ENCODE data around the gene MYLIP.

DNA sequence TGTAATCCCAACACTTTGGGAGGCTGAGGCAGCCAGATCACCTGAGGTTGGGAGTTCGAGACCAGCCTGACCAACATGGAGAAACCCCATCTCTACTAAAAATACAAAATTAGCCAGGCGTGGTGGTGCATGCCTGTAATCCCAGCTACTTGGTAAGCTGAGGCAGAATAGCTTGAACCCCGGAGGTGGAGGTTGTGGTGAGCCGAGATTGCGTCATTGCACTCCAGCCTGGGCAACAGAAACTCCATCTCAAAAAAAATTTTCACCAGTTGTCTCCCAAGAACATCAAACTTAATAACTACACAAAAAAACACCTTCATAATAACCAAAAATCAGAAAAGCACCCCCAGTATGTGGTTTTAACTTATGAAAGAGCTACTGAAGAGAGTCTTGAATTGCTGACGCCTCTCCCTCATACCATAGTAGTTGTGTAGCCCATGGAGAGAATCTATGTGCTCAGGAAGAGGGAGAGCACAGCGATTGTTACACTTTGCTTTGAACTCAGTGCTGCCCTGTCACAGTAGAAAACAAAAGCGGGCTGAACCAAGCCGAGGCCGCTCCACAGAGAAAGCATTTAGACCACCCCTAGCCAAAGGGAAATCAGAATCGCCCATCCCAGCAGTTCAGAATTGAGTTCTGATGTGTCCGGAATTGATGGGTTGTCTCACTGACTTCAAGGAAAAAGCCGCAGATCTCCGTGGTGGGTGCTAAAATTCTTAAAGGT is 67.5 kb downstream of the MYLIP start:
- TF ChIP-seq, protein P1, sequence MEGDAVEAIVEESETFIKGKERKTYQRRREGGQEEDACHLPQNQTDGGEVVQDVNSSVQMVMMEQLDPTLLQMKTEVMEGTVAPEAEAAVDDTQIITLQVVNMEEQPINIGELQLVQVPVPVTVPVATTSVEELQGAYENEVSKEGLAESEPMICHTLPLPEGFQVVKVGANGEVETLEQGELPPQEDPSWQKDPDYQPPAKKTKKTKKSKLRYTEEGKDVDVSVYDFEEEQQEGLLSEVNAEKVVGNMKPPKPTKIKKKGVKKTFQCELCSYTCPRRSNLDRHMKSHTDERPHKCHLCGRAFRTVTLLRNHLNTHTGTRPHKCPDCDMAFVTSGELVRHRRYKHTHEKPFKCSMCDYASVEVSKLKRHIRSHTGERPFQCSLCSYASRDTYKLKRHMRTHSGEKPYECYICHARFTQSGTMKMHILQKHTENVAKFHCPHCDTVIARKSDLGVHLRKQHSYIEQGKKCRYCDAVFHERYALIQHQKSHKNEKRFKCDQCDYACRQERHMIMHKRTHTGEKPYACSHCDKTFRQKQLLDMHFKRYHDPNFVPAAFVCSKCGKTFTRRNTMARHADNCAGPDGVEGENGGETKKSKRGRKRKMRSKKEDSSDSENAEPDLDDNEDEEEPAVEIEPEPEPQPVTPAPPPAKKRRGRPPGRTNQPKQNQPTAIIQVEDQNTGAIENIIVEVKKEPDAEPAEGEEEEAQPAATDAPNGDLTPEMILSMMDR (IDR thresholded peaks at IDR 0.05), result no peak
- TF ChIP-seq POLR2A (IDR thresholded peaks at IDR 0.05; ENCODE audit: low read depth), result no peak
- no peak for TF ChIP-seq POLR2AphosphoS5 (IDR thresholded peaks at IDR 0.05)
